ENCODE results near the gene PNMA6E.

PNMA6E gene

GRCh38 chrX:153379971-153380581 is 21.1 kb downstream of the PNMA6E start:
- DNase-seq (ENCODE audit: insufficient read length, low spot score) (no peak), FAIRE-seq (no peak)
- TF ChIP-seq POLR2A (IDR thresholded peaks at IDR 0.05; ENCODE audit: low read depth, low read length) (no peak), TAF1 (IDR thresholded peaks at IDR 0.05; ENCODE audit: low read depth, low read length) (no peak), SPI1 (IDR thresholded peaks at IDR 0.05; ENCODE audit: low read depth, low read length) (no peak), POU2F2 (IDR thresholded peaks at IDR 0.05; ENCODE audit: low read depth, low read length) (no peak), POLR2AphosphoS5 (IDR thresholded peaks at IDR 0.05; ENCODE audit: low read depth, low read length) (no peak), PAX5 (IDR thresholded peaks at IDR 0.05; ENCODE audit: insufficient read depth, low read length, severe bottlenecking) (no peak)

GRCh38 chrX:153379508-153379907 is 21.6 kb downstream of the PNMA6E start:
- TF ChIP-seq POU2F2 (IDR thresholded peaks at IDR 0.05; ENCODE audit: low read depth, low read length), result no peak
- TF ChIP-seq POLR2A (IDR thresholded peaks at IDR 0.05; ENCODE audit: low read depth, low read length), result no peak
- TF ChIP-seq TAF1 (IDR thresholded peaks at IDR 0.05; ENCODE audit: low read depth, low read length), result no peak
- TF ChIP-seq SPI1 (IDR thresholded peaks at IDR 0.05; ENCODE audit: low read depth, low read length), result no peak
- TF ChIP-seq POLR2AphosphoS5 (IDR thresholded peaks at IDR 0.05; ENCODE audit: low read depth, low read length), result no peak
- TF ChIP-seq PAX5 (IDR thresholded peaks at IDR 0.05; ENCODE audit: insufficient read depth, low read length, severe bottlenecking), result no peak
- FAIRE-seq (no peak), DNase-seq (ENCODE audit: insufficient read length, low spot score) (no peak)

- TF ChIP-seq POLR2AphosphoS5 (IDR thresholded peaks at IDR 0.05; ENCODE audit: low read depth, low read length) (no peak), PAX5 (IDR thresholded peaks at IDR 0.05; ENCODE audit: insufficient read depth, low read length, severe bottlenecking) (no peak), SPI1 (IDR thresholded peaks at IDR 0.05; ENCODE audit: low read depth, low read length) (no peak), POLR2A (IDR thresholded peaks at IDR 0.05; ENCODE audit: low read depth, low read length) (no peak), POU2F2 (IDR thresholded peaks at IDR 0.05; ENCODE audit: low read depth, low read length) (no peak), TAF1 (IDR thresholded peaks at IDR 0.05; ENCODE audit: low read depth, low read length) (no peak)
- FAIRE-seq, result no peak
- no peak for DNase-seq (ENCODE audit: insufficient read length, low spot score)
These were observed 22.5 kb downstream of the PNMA6E start for GRCh38 chrX:153378607-153379006.

GRCh38 chrX:153377727-153378126 is 23.4 kb downstream of the PNMA6E start:
- TF ChIP-seq PAX5 (IDR thresholded peaks at IDR 0.05; ENCODE audit: insufficient read depth, low read length, severe bottlenecking), result no peak
- no peak for TF ChIP-seq POLR2A (IDR thresholded peaks at IDR 0.05; ENCODE audit: low read depth, low read length)
- TF ChIP-seq POU2F2 (IDR thresholded peaks at IDR 0.05; ENCODE audit: low read depth, low read length), result no peak
- no peak for TF ChIP-seq SPI1 (IDR thresholded peaks at IDR 0.05; ENCODE audit: low read depth, low read length)
- TF ChIP-seq TAF1 (IDR thresholded peaks at IDR 0.05; ENCODE audit: low read depth, low read length), result no peak
- FAIRE-seq, result no peak
- no peak for DNase-seq (ENCODE audit: insufficient read length, low spot score)

- DNase-seq (ENCODE audit: insufficient read length, low spot score) (no peak), FAIRE-seq (peak; percentile 65)
- no peak for TF ChIP-seq TAF1 (IDR thresholded peaks at IDR 0.05; ENCODE audit: low read depth, low read length)
- no peak for TF ChIP-seq POLR2A (IDR thresholded peaks at IDR 0.05; ENCODE audit: low read depth, low read length)
- no peak for TF ChIP-seq POLR2AphosphoS5 (IDR thresholded peaks at IDR 0.05; ENCODE audit: low read depth, low read length)
- no peak for TF ChIP-seq POU2F2 (IDR thresholded peaks at IDR 0.05; ENCODE audit: low read depth, low read length)
- TF ChIP-seq SPI1 (IDR thresholded peaks at IDR 0.05; ENCODE audit: low read depth, low read length), result no peak
- no peak for TF ChIP-seq PAX5 (IDR thresholded peaks at IDR 0.05; ENCODE audit: insufficient read depth, low read length, severe bottlenecking)
These were observed 25.6 kb downstream of the PNMA6E start for GRCh38 chrX:153375571-153375970.

- DNase-seq (ENCODE audit: insufficient read length, low spot score) (no peak), FAIRE-seq (no peak)
- TF ChIP-seq PAX5 (IDR thresholded peaks at IDR 0.05; ENCODE audit: insufficient read depth, low read length, severe bottlenecking) (no peak), POU2F2 (IDR thresholded peaks at IDR 0.05; ENCODE audit: low read depth, low read length) (no peak), POLR2A (IDR thresholded peaks at IDR 0.05; ENCODE audit: low read depth, low read length) (no peak)
These were observed 26.7 kb downstream of the PNMA6E start for GRCh38 chrX:153374426-153374825.

GRCh38 chrX:153372949-153373348 is 28.2 kb downstream of the PNMA6E start:
- DNase-seq (ENCODE audit: insufficient read length, low spot score), result no peak
- no peak for TF ChIP-seq PAX5 (IDR thresholded peaks at IDR 0.05; ENCODE audit: insufficient read depth, low read length, severe bottlenecking)
- TF ChIP-seq POLR2A (IDR thresholded peaks at IDR 0.05; ENCODE audit: low read depth, low read length), result no peak
- TF ChIP-seq TAF1 (IDR thresholded peaks at IDR 0.05; ENCODE audit: low read depth, low read length), result no peak
- TF ChIP-seq POU2F2 (IDR thresholded peaks at IDR 0.05; ENCODE audit: low read depth, low read length), result no peak
- FAIRE-seq, result no peak

GRCh38 chrX:153371256-153371655 is 29.9 kb downstream of the PNMA6E start:
- FAIRE-seq (peak; percentile 5), DNase-seq (ENCODE audit: insufficient read length, low spot score) (no peak)
- TF ChIP-seq POLR2AphosphoS5 (IDR thresholded peaks at IDR 0.05; ENCODE audit: low read depth, low read length), result no peak
- no peak for TF ChIP-seq PAX5 (IDR thresholded peaks at IDR 0.05; ENCODE audit: insufficient read depth, low read length, severe bottlenecking)
- TF ChIP-seq POLR2A (IDR thresholded peaks at IDR 0.05; ENCODE audit: low read depth, low read length), result no peak
- TF ChIP-seq TAF1 (IDR thresholded peaks at IDR 0.05; ENCODE audit: low read depth, low read length), result no peak
- no peak for TF ChIP-seq POU2F2 (IDR thresholded peaks at IDR 0.05; ENCODE audit: low read depth, low read length)
- no peak for TF ChIP-seq SPI1 (IDR thresholded peaks at IDR 0.05; ENCODE audit: low read depth, low read length)

GRCh38 chrX:153370293-153371055 is 30.7 kb downstream of the PNMA6E start:
- DNase-seq (ENCODE audit: insufficient read length, low spot score) (no peak), FAIRE-seq (no peak)
- TF ChIP-seq PAX5 (IDR thresholded peaks at IDR 0.05; ENCODE audit: insufficient read depth, low read length, severe bottlenecking) (no peak), SPI1 (IDR thresholded peaks at IDR 0.05; ENCODE audit: low read depth, low read length) (no peak), TAF1 (IDR thresholded peaks at IDR 0.05; ENCODE audit: low read depth, low read length) (no peak)

Data from GM12891 (cell line).